OCI-LY3 (cell line): ENCODE data around the gene VIL1.

ENCODE experiments used
- EZH2phosphoT487 ChIP-seq: fragments of 200-600 bp; shearing (Covaris generic); IDR thresholded peaks from 2 replicates; pipeline ENCODE4 v1.6.1; 2018; ENCODE audit warnings: antibody characterized with exemption, mixed run types, low read depth
- TF ChIP-seq, protein P1 (sequence below): fragments of 200-600, 300-600 bp; sonication (generic); IDR thresholded peaks from 2 replicates; pipeline ENCODE4 v1.5.1; 2014; ENCODE audit warnings: antibody characterized with exemption, low read length, low read depth

DNA sequence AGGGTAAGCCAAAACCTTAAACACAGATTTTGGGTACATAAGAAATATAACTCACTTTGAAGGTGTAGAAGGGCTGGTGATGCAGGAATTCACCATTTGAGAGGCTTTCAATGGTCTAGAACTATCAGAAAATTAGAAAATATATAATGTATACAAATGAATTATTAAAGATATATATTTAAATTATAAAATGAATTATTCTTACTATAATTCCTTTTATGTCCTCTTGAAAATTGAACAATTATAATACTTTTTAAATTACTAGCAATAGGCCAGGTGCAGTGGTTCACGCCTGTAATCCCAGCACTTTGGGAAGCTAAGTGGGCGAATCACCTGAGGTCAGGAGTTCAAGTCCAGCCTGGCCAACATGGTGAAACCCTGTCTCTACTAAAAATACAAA is 60.7 kb downstream of the VIL1 start:
- TF ChIP-seq, protein P1, sequence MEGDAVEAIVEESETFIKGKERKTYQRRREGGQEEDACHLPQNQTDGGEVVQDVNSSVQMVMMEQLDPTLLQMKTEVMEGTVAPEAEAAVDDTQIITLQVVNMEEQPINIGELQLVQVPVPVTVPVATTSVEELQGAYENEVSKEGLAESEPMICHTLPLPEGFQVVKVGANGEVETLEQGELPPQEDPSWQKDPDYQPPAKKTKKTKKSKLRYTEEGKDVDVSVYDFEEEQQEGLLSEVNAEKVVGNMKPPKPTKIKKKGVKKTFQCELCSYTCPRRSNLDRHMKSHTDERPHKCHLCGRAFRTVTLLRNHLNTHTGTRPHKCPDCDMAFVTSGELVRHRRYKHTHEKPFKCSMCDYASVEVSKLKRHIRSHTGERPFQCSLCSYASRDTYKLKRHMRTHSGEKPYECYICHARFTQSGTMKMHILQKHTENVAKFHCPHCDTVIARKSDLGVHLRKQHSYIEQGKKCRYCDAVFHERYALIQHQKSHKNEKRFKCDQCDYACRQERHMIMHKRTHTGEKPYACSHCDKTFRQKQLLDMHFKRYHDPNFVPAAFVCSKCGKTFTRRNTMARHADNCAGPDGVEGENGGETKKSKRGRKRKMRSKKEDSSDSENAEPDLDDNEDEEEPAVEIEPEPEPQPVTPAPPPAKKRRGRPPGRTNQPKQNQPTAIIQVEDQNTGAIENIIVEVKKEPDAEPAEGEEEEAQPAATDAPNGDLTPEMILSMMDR, result no peak
- TF ChIP-seq EZH2phosphoT487, result no peak
